ENCODE measurements around the gene KIF26A.

GRCh38 chr14:104175811-104176210 is 37.4 kb downstream of the KIF26A start:
- TF ChIP-seq, protein P1, sequence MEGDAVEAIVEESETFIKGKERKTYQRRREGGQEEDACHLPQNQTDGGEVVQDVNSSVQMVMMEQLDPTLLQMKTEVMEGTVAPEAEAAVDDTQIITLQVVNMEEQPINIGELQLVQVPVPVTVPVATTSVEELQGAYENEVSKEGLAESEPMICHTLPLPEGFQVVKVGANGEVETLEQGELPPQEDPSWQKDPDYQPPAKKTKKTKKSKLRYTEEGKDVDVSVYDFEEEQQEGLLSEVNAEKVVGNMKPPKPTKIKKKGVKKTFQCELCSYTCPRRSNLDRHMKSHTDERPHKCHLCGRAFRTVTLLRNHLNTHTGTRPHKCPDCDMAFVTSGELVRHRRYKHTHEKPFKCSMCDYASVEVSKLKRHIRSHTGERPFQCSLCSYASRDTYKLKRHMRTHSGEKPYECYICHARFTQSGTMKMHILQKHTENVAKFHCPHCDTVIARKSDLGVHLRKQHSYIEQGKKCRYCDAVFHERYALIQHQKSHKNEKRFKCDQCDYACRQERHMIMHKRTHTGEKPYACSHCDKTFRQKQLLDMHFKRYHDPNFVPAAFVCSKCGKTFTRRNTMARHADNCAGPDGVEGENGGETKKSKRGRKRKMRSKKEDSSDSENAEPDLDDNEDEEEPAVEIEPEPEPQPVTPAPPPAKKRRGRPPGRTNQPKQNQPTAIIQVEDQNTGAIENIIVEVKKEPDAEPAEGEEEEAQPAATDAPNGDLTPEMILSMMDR (IDR thresholded peaks at IDR 0.05) = no peak
- TF ChIP-seq POLR2AphosphoS5 (IDR thresholded peaks at IDR 0.05) (no peak), POLR2A (IDR thresholded peaks at IDR 0.05) (no peak)

Measured in breast epithelium (tissue), 3 donors.